HCT116 (cell line): ENCODE results near the gene CDK5RAP2. TPM values are rescaled to one million over a fixed set of nuclear protein-coding genes. Genes with fewer than 3 reads are reported as not detected.

ENCODE experiments used
- ATAC-seq: fragments of 200-7000 bp; cut with Tn5 transposase; 2 replicates; pipeline ENCODE4 v1.9.1; 2020; ENCODE audit warnings: mild to moderate bottlenecking, moderate library complexity
- BruUV-seq: library from RNA; stranded (reverse); fragments of 400-500 nt; replicated peaks from 2 replicates; lab custom pipeline; 2021; lab: Mats Ljungman, UMichigan
- CTCF ChIA-PET: fragments of 300-600 bp; sonication (Branson Sonifier 250); formaldehyde crosslinking; loops from one replicate; lab custom pipeline; 2021; ENCODE audit warnings: antibody characterized with exemption; lab: Charles Lee
- POLR2A ChIA-PET: fragments of 300-600, 350-600 bp; sonication (Branson Sonifier 250); formaldehyde crosslinking; loops from one replicate; lab custom pipeline; 2021; ENCODE audit warnings: antibody characterized with exemption; lab: Charles Lee
- RAD21 ChIA-PET, 2 experiments: fragments of 300-600 bp; sonication (Branson Sonifier 250); formaldehyde crosslinking; loops; one replicate each; lab custom pipeline; 2023; ENCODE audit warnings: low total read pairs in 2 of 2; ENCODE audit not compliant: uncharacterized antibody in 2 of 2, unreplicated experiment in 2 of 2, low non-redundant PET in 1 of 2; lab: Charles Lee
- DNase-seq: peaks from one replicate; pipeline ENCODE4 v3.0.0-alpha.2; 2010; ENCODE audit warnings: low read depth, low spot score
- H2AFZ ChIP-seq: fragments of 200-600 bp; shearing (Covaris generic), sonication (generic); 2 replicates; pipeline ENCODE4 v1.6.1; 2017; ENCODE audit warnings: low read depth, mixed run types, mixed read lengths, antibody characterized with exemption, low read length; ENCODE audit not compliant: poor library complexity, severe bottlenecking
- H3K27ac ChIP-seq: 2 replicates; pipeline ENCODE4 v1.5.1; 2012; ENCODE audit warnings: low read depth, low read length
- H3K27me3 ChIP-seq: fragments of 200-600 bp; sonication (generic); 2 replicates; pipeline ENCODE4 v1.6.1; 2016; ENCODE audit warnings: mixed run types, low read length, mixed read lengths; ENCODE audit not compliant: insufficient read depth
- H3K36me3 ChIP-seq, 2 experiments: fragments of 200-500 bp in 1 of 2; fragments of 200-600 bp in 1 of 2; sonication (Bioruptor generic) in 1 of 2; sonication (generic) in 1 of 2; 2 replicates each; pipeline versions ENCODE4 v1.5.1 to v1.6.1; 2014 to 2016; ENCODE audit warnings: low read length in 2 of 2, inconsistent platforms in 1 of 2, mixed read lengths in 1 of 2, mixed run types in 1 of 2; ENCODE audit not compliant: insufficient read depth in 2 of 2, control insufficient read depth in 1 of 2
- H3K4me1 ChIP-seq, 2 experiments: fragments of 200-600 bp in 1 of 2; sonication (generic) in 1 of 2; 2 replicates each; pipeline versions ENCODE4 v1.5.1 to v1.6.1; 2012 to 2017; ENCODE audit warnings: low read length in 2 of 2, inconsistent platforms in 1 of 2, mild to moderate bottlenecking in 1 of 2, mixed read lengths in 1 of 2, mixed run types in 1 of 2, moderate library complexity in 1 of 2; ENCODE audit not compliant: insufficient read depth in 2 of 2, control insufficient read depth in 1 of 2
- H3K4me2 ChIP-seq: fragments of 200-600 bp; sonication (generic); 2 replicates; pipeline ENCODE4 v1.6.1; 2017; ENCODE audit warnings: mixed run types, low read length, mixed read lengths
- H3K4me3 ChIP-seq, 2 experiments: fragments of 200-600 bp in 1 of 2; sonication (generic) in 1 of 2; replicated peaks in 1 of 2; 2 replicates each; pipeline ENCODE4 v1.5.1; 2011 to 2016; ENCODE audit warnings: low read length in 2 of 2, control low read depth in 1 of 2, low read depth in 1 of 2, mild to moderate bottlenecking in 1 of 2, mixed read lengths in 1 of 2, mixed run types in 1 of 2
- H3K79me2 ChIP-seq: fragments of 200-600 bp; sonication (generic); 2 replicates; pipeline ENCODE4 v1.6.1; 2017; ENCODE audit warnings: mild to moderate bottlenecking, mixed run types, low read length, moderate library complexity, mixed read lengths; ENCODE audit not compliant: insufficient read depth
- H3K9ac ChIP-seq: fragments of 200-600 bp; sonication (generic); 2 replicates; pipeline ENCODE4 v1.6.1; 2016; ENCODE audit warnings: low read length, mixed read lengths
- H3K9me2 ChIP-seq: fragments of 200-600 bp; sonication (generic), shearing (Covaris generic); 2 replicates; pipeline ENCODE4 v1.6.1; 2017; ENCODE audit warnings: mixed run types, mild to moderate bottlenecking, moderate library complexity; ENCODE audit not compliant: insufficient read depth
- H3K9me3 ChIP-seq, 2 experiments: fragments of 200-500 bp in 1 of 2; fragments of 200-600 bp in 1 of 2; sonication (Bioruptor generic) in 1 of 2; sonication (generic) in 1 of 2; 2 replicates each; pipeline ENCODE4 v1.6.1; 2014 to 2017; ENCODE audit warnings: low read length in 2 of 2, mixed read lengths in 2 of 2, inconsistent platforms in 1 of 2, low read depth in 1 of 2, mild to moderate bottlenecking in 1 of 2, mixed run types in 1 of 2, moderate library complexity in 1 of 2; ENCODE audit not compliant: control insufficient read depth in 1 of 2, insufficient read depth in 1 of 2
- H4K20me1 ChIP-seq: fragments of 200-600 bp; sonication (generic), shearing (Covaris generic); 2 replicates; pipeline ENCODE4 v1.6.1; 2017; ENCODE audit warnings: mixed run types, mild to moderate bottlenecking, moderate library complexity; ENCODE audit not compliant: insufficient read depth
- CEBPB ChIP-seq: IDR thresholded peaks from 2 replicates; pipeline ENCODE4 v1.6.1; 2012; ENCODE audit warnings: low read depth
- CTCF ChIP-seq, 3 experiments: fragments of 200-600 bp in 1 of 3; sonication (generic) in 1 of 3; IDR thresholded peaks in 2 of 3; conservative IDR thresholded peaks in 1 of 3; 2 replicates each; pipeline ENCODE4 v1.5.1; 2012 to 2017; ENCODE audit warnings: low read depth in 2 of 3, low read length in 2 of 3, antibody characterized with exemption in 1 of 3, borderline replicate concordance in 1 of 3, control low read depth in 1 of 3, mild to moderate bottlenecking in 1 of 3, mixed read lengths in 1 of 3, mixed run types in 1 of 3, moderate library complexity in 1 of 3; ENCODE audit not compliant: insufficient read depth in 1 of 3
- EGR1 ChIP-seq: IDR thresholded peaks from 2 replicates; pipeline ENCODE4 v1.6.1; 2012; ENCODE audit warnings: low read depth
- ELF1 ChIP-seq: IDR thresholded peaks from 2 replicates; pipeline ENCODE4 v1.6.1; 2012; ENCODE audit warnings: low read depth, borderline replicate concordance
- EZH2 ChIP-seq: fragments of 200-600 bp; sonication (generic); IDR thresholded peaks from 2 replicates; pipeline ENCODE4 v1.6.1; 2017; ENCODE audit warnings: antibody characterized with exemption, mixed run types
- EZH2phosphoT487 ChIP-seq: fragments of 200-600 bp; IDR thresholded peaks from 2 replicates; pipeline ENCODE4 v1.6.1; 2018; ENCODE audit warnings: antibody characterized with exemption, borderline replicate concordance
- FOSL1 ChIP-seq: IDR thresholded peaks from 2 replicates; pipeline ENCODE4 v1.6.1; 2012; ENCODE audit warnings: low read depth
- JUND ChIP-seq: IDR thresholded peaks from 2 replicates; pipeline ENCODE4 v1.6.1; 2012
- POLR2A ChIP-seq: IDR thresholded peaks from 2 replicates; pipeline ENCODE4 v1.7.0; 2011; ENCODE audit warnings: borderline replicate concordance; ENCODE audit not compliant: insufficient read depth, insufficient read length; ENCODE audit errors: extremely low read depth
- POLR2AphosphoS5 ChIP-seq: IDR thresholded peaks from 2 replicates; pipeline ENCODE4 v1.6.1; 2011; ENCODE audit warnings: mild to moderate bottlenecking, low read depth, low read length, moderate library complexity
- RAD21 ChIP-seq: IDR thresholded peaks from 2 replicates; pipeline ENCODE4 v1.6.1; 2012; ENCODE audit warnings: low read depth, mild to moderate bottlenecking
- REST ChIP-seq: IDR thresholded peaks from 2 replicates; pipeline ENCODE4 v1.6.1; 2012; ENCODE audit warnings: low read depth
- SRF ChIP-seq: IDR thresholded peaks from 2 replicates; pipeline ENCODE4 v1.6.1; 2012; ENCODE audit warnings: low read depth
- TCF7L2 ChIP-seq: IDR thresholded peaks from 2 replicates; pipeline ENCODE4 v1.7.0; 2011; ENCODE audit warnings: borderline replicate concordance, inconsistent platforms; ENCODE audit not compliant: insufficient read depth, insufficient read length; ENCODE audit errors: extremely low read depth
- ZFX ChIP-seq: fragments of 450-650 bp; IDR thresholded peaks from 2 replicates; pipeline ENCODE4 v1.6.1; 2017
- intact Hi-C: fragments of 100-400 bp; cut with micrococcal nuclease; formaldehyde crosslinking; loops from 2 replicates; pipeline ENCODE4 v1.10.0; 2022
- total RNA-seq: library from RNA; stranded (reverse); gene quantifications from one replicate; pipeline ENCODE4 v1.2.1, GENCODE V29; 2021; ENCODE audit not compliant: unreplicated experiment
- TF ChIP-seq, protein P1 (sequence below): IDR thresholded peaks from 2 replicates; pipeline ENCODE4 v1.6.1; 2012
- TF ChIP-seq, protein P2 (sequence below): IDR thresholded peaks from 2 replicates; pipeline ENCODE4 v1.6.1; 2011; ENCODE audit warnings: mild to moderate bottlenecking, low read length, moderate library complexity; ENCODE audit not compliant: insufficient replicate concordance; ENCODE audit errors: extremely low read depth
- TF ChIP-seq, protein P3 (sequence below): IDR thresholded peaks from 2 replicates; pipeline ENCODE4 v1.6.1; 2012

CDK5RAP2 gene
- total RNA-seq, 1 experiment from 2014 or later: 56.2 TPM

DNA sequence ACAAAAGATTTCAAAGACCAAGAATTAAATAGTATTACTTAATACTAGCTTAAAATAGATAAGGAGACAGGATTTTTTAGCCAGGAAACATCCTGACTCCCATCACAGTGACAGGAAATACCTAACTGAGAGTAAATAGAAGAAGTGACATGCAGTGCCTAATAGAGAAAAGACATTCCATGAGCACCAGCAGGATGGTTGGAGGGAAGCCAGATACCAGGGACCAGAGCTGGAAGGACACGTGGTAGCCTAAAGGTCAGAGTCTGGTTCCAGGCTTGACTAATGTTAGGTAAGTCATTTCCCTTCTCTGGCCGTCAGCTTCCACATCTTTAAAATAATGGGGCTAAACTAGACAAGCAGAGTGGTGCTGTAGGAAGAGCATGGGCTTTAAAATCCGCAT is 41.6 kb downstream of the CDK5RAP2 start:
- Histone ChIP-seq H3K27me3 (no peaks in the 10 kb centered on the region), H3K9me3 (no peaks in the 10 kb centered on the region), H3K9ac (no peak overlapping the region), H3K36me3 (peaks cover 10 to 19% of the 10 kb centered on the region in 2 experiments; a peak in 3 of 4 replicates), H2AFZ (no peak overlapping the region), H3K27ac (no peak overlapping the region), H3K4me2 (no peak overlapping the region), H3K4me3 (no peak overlapping the region), H4K20me1 (no peaks in the 10 kb centered on the region), H3K9me2 (no peaks in the 10 kb centered on the region)
- no TSS peak for BruUV-seq
- ATAC-seq (no peak), DNase-seq (no peak)
- ChIA-PET RAD21 (no interaction called here), POLR2A (no interaction called here)
- TF ChIP-seq JUND (no peak), POLR2AphosphoS5 (no peak), EGR1 (no peak), ELF1 (no peak), TCF7L2 (no peak), SRF (no peak), POLR2A (no peak), REST (no peak), RAD21 (no peak), CTCF (IDR thresholded peaks at IDR 0.05 in 2 of 3, conservative IDR thresholded peaks at IDR 0.05 in 1 of 3; ENCODE audit: borderline replicate concordance in 1 of 3, insufficient read depth in 1 of 3, low read depth in 2 of 3, low read length in 2 of 3) (no peak), CEBPB (no peak), EZH2 (no peak), ZFX (no peak), EZH2phosphoT487 (no peak), FOSL1 (no peak)
- TF ChIP-seq, protein P1, sequence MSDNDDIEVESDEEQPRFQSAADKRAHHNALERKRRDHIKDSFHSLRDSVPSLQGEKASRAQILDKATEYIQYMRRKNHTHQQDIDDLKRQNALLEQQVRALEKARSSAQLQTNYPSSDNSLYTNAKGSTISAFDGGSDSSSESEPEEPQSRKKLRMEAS: no peak
- TF ChIP-seq, protein P2, sequence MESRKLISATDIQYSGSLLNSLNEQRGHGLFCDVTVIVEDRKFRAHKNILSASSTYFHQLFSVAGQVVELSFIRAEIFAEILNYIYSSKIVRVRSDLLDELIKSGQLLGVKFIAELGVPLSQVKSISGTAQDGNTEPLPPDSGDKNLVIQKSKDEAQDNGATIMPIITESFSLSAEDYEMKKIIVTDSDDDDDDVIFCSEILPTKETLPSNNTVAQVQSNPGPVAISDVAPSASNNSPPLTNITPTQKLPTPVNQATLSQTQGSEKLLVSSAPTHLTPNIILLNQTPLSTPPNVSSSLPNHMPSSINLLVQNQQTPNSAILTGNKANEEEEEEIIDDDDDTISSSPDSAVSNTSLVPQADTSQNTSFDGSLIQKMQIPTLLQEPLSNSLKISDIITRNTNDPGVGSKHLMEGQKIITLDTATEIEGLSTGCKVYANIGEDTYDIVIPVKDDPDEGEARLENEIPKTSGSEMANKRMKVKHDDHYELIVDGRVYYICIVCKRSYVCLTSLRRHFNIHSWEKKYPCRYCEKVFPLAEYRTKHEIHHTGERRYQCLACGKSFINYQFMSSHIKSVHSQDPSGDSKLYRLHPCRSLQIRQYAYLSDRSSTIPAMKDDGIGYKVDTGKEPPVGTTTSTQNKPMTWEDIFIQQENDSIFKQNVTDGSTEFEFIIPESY: no peak
- TF ChIP-seq, protein P3, sequence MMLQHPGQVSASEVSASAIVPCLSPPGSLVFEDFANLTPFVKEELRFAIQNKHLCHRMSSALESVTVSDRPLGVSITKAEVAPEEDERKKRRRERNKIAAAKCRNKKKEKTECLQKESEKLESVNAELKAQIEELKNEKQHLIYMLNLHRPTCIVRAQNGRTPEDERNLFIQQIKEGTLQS: no peak
- TF ChIP-seq, all 23 proteins: peak for 0
- no peaks in the 10 kb centered on the region for H3K79me2 ChIP-seq
- H3K4me1 ChIP-seq: peaks cover 9 to 15% of the 10 kb centered on the region in 2 experiments
- intact Hi-C loops: no loop called here
- CTCF ChIA-PET: no interaction called here
